CD1c-positive myeloid dendritic cell (primary cell): Measurements from ENCODE around the gene SAMD9.
"Not testable (repeated sequence)": the region's sequence is repeated elsewhere in the genome, so short reads cannot be mapped to it uniquely, and the experiment has no call there.

Experiments used
- DNase-seq: peaks from one replicate; pipeline ENCODE4 v3.0.0-alpha.2; 2016; ENCODE audit errors: extremely low spot score

Gene SAMD9

DNA sequence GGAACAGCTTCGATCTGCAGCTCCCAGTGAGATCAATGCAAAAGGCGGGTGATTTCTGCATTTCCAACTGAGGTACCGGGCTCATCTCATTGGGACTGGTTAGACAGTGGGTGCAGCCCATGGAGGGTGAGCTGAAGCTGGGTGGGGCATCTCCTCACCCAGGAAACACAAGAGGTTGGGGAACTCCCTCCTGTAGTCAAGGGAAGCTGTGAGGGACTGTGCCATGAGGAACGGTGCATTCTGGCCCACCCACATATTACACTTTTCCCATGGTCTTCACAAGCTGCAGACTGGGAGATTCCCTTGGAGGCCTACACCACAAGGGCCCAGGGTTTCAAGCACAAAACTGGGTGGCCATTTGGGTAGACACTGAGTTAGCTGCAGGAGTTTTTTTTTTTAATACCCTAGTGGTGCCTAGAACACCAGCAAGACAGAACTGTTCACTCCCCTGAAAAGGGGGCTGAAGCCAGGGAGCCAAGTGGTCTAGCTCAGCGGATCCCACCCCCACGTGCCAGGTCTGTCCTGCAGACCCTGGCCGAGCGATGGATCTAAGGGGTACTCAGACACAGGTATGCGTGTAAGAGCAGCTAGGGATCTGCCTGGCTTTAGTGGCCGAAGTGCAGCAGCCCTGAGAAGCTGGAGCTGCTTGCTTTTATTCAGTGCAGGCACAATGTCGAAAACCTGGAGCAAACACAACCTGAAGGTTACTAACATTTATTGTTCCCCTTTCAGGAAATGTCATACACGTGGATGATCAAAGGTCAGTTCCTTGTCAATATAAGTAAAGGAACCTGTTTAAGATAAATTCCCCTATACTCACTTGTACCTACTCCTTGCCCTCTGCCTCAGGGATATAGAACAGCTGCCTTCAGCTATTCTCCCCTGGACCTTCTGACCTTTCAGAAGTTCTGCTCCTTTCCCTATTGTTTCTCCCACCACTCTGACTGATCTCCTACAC is 3.1 kb upstream of the SAMD9 start:
- no peak for DNase-seq

DNA sequence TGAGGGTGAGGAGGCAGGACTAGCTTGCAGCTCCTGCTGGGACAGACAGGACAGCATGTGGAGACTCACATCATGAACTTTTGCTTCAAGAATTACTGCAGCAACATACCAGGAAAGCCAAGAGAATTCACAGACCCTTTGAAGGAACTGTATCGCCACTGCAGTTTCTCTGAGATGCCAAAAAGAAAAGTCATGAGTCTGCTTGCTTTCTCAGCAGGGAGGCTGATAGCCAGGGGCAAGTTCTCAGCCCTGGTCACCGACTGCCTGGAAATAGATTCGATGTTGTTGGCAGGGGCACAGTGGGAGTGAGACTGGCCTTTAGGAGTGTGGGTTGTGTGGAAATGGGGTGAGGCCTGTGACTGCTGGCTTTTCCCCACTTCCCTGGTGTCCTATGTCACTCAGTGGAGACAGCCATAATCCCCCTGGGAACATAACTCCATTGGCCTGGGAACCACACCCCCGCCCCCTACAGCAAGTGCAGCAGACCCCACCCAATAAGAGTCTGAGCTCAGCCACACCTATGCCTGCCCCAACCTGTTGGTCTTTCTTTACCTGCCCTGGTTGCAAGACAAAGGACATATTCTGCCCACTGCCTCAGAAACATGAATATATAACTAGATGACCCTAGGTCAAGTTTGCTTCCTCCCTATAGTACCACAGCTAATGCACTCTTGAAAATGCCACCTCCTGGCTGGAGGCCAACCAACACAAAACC is 1.6 kb upstream of the SAMD9 start:
- no peak for DNase-seq

DNA sequence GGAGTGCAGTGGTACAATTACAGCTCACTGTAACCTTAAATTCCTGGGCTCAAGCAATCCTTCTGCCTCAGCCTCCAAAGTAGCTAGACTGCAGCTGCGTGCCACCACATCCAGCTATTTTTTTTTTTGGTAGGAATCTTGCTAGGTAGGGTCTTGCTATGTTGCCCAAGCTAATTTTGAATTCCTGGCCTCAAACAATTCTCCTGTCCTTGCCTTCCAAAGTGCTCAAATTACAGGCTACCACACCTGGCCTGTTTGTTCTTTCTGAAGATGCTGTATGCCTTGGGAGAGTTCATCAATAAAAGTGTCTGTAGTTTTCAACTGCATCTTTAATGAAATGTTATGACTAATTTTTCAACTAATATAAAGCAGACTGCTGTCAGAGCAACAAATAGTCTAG is 452 bp downstream of the SAMD9 start:
- DNase-seq, result no peak

DNA sequence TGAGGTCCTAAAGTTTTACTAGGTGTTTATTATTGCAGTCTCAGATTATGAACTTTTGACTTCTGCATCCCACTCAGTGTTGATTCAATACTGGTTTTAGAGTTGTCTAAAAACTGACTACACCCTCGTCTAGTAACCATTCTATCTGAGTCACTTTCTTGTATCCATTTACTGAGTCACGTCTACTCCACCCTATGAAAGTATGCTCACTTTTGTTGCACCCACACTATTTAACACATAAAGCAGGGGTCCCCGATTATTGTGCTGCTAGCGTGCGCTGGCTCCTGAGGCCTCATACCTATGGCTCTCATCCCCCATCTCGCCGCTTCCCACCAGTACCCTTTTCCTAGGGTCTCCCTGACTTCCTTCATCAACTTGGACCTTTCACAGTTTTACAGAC is 2.0 kb downstream of the SAMD9 start:
- DNase-seq, result peak; percentile 35

DNA sequence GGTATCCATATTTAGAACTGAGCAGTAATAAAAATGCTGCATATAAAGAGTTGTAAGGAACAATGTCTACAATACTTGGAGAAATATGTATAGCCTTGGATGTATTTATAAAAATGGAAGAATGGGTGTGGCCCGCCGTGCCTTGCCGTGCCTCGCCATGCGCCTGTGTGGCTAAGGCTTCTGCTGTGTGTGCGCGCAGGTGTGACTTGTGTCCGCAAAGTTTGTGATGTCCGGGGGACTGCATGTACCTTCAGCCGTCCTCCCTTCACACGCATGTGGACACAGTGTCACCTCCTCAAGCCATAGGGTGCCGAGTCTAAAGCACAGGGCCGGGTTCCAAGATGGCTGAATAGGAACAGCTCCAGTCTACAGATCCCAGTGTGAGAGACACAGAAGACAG is 9.8 kb downstream of the SAMD9 start:
- DNase-seq, result no peak

DNA sequence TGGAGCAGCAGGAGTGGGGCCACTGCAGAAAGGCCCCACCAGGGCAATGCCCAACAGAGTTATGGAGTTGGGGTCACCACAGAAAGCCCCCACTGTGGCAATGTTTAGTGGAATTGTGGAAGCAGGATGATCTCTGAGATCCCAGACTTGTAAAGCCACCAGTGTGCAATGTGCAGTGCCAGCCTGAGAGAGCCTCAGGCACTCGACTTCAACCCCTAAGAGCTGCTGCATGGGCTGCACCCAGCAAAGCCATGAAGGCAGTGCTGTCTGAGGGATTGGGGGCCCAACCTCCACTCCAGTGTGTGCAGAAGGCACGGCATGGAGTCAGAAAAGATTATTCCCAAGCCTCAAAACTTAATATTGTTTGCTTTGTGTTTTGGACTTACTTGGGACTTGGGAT is 20.4 kb downstream of the SAMD9 start:
- no peak for DNase-seq

DNA sequence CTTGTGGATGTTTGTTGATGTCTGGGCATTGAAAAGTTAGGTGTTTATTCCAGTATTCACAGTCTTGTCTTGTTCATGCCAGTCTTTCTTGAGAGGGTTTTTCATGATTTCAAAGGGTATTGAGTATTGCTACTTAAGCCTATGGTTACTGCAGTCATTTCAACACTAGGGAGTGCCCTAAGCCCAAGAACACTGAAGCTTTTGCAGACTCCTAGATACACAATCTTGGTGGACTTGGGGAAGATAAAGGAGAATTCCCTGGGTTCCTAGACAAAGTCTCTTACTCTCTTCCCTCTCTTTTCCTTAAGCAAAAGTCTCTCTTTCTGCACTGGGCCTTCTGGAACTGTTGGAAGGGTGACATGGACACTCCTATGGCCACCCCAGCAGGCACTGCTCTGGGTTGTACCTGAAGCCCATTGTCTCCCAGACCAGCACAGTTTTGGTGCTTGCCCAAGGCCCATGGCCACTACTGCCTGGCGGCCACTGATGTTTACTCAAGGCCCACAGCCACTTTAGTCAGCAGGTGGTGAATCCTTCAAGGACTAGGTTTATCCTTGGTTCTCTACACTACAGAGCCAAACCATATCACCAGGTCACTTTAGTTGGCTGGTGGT is 24.9 kb downstream of the SAMD9 start:
- DNase-seq, result peak; percentile 47

DNA sequence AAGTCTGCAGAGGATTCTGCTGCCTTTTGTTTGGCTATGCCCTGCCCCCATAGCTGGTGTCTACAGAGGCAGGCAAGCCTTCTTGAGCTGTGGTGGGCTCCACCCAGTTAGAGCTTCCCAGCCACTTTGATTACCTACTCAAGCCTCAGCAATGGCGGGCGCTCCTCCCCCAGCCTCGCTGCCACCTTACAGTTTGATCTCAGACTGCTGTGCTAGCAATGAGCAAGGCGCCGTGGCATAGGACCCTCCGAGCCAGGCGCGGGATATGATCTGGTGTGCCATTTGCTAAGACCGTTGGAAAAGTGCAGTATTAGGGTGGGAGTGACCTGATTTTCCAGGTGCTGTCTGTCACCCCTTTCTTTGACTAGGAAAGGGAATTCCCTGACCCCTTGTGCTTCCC is 44.4 kb downstream of the SAMD9 start:
- DNase-seq, result not testable (repeated sequence)

DNA sequence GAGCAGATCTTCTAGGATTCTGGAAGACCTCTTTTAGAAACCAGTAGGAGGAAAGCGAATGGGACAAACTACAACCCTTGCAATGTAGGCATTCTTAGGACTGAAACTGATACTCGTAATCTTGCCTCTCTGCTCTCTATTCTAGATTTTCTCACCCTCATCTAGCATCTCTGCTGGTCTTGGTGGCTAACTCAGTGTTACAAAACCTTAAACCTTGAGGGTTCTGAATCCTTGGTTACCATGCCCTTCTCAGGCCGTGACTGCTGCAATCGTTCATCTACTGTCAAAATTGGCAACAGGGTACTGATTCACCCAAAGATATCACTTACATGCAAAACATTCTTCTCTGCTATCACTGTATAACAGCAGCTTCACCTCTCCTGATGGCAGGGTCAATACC is 55.2 kb downstream of the SAMD9 start:
- no peak for DNase-seq

DNA sequence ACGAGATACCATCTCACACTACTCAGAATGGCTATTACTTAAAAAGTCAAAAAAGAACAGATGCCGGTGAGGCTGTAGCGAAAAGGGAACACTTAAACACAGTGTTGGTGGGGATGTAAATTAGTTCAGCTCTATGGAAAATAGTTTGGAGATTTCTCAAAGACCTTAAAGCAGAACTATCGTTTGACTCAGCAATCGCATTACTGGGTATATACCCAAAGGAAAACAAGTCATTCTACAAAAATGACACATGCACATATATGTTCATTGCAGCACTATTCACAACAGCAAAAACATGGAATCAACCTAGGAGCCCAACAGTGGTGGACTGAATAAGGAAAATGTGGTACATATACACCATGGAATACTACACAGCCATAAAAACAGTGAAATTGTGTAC is 56.9 kb downstream of the SAMD9 start:
- DNase-seq, result no peak

DNA sequence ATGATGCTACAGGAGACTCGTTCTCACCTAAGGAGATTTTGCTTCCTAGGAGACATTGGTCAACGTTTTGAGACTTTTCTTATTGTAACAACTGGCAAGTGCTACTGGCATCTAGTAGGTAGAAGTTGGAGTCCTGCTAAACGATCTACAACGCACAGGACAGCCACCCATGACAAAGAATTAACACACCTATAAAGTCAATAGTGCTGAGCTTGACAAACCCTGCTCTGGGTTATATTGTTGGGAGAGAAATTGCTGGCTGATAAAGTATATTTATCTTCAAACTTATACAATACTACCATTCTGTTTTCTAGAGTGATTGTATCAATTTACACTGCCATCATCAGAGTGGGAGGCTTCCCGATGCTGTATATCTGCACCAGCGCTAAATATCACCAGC is 57.8 kb downstream of the SAMD9 start:
- DNase-seq, result no peak

DNA sequence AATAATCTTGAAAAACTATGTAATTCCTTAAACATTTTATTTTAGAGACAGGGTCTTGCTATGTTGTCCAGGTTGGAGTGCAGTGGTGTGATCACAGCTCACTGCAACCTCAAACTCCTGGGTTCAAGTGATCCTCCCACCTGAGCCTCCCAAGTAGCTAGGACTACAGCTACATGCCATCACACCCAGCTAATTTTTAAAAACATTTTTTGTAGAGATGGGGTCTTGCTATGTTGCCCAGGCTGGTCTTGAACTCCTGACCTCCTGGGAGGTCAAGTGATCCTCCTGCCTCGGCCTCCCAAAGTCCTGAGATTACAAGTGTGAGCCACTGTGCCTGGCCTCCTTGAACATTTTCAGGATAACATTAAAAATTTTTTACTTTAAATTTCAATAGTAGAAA is 61.2 kb downstream of the SAMD9 start:
- DNase-seq, result not testable (repeated sequence)

DNA sequence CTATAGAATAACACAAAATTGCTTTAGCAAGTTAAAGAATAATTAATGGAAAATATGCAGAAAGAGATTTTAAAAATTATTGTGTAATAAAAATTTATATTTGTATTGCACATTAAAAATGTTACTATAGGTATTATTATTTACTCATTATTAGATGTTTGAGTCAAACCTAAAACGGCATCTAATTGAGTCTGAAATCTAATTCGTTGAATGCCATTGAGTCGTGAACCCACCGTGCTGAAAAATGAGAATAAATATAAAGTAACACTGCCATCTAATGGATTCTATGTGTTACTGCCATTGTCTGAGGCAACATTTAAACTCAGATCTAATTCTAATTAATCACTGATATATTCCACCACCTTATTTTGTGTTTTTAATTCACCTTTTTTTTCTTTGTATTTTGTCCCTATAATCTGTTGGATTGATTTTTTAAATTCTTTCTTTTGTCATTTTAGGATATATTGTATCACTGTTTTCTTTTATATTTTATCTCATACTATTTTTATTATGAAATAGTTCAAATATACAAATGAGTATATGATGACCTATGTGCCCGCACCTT is 62.2 kb downstream of the SAMD9 start:
- peak; percentile 70 for DNase-seq

DNA sequence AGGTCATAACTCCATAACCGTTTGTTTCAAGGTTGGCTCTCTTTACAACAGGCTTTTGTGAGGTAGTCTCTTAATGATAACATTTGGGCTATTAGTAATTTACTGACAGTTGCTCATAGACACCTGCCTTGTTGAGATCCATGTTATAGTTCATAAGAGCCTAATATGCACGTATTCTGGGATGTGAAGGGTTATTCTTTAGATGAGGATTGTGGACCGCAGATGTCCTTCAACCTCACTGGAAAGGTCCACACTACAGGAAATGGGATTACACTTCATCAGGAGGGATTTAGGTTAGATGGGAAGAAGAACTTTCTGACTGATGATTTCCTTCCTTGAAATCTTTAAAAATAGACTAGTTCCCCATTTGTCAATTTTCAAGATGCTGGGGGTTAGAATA is 62.8 kb downstream of the SAMD9 start:
- DNase-seq, result no peak

DNA sequence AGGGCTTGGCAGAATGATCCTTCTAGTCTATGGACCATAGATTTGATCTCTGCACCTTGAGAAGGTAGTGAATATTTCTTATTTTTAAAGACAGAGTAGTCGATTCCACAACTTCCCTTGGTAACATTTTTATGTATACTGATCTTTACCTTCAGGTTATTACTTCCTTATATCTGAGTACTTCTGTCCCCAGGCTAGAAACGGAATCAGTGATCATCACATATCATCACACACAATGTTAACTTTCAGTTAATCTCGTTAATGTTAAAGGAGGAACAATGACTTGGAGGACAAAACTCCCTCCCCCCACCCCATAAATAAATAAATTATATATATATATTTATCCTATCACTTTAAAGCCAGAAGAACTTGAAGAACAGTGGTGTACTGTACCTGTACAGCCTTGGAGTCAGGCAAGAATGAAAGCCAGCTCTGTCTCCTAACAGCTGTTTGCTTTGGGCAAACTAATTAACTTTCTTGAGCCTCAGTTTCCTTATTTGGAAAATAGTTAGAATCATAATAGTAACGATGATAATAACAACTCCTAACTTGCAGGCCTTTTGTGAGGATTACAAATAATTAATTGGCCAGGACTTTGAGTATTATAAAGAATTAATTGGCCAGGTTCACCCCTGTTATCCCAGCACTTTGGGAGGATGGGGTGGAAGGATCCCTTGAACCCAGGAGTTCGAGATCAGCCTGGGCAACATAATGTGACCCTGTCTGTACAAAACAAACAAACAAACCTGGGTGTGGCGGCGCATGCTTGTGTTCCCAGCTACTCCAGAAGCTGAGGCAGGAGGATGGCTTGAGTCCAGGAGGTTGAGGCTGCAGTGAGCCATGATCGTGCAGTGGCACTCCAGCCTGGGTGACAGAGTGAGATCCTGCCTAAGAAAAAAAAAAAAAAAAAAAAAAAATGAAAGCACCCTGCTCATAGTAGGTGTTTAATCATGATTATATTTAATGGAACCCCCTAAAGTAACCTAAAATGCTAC is 63.5 kb downstream of the SAMD9 start:
- peak; percentile 9 for DNase-seq

DNA sequence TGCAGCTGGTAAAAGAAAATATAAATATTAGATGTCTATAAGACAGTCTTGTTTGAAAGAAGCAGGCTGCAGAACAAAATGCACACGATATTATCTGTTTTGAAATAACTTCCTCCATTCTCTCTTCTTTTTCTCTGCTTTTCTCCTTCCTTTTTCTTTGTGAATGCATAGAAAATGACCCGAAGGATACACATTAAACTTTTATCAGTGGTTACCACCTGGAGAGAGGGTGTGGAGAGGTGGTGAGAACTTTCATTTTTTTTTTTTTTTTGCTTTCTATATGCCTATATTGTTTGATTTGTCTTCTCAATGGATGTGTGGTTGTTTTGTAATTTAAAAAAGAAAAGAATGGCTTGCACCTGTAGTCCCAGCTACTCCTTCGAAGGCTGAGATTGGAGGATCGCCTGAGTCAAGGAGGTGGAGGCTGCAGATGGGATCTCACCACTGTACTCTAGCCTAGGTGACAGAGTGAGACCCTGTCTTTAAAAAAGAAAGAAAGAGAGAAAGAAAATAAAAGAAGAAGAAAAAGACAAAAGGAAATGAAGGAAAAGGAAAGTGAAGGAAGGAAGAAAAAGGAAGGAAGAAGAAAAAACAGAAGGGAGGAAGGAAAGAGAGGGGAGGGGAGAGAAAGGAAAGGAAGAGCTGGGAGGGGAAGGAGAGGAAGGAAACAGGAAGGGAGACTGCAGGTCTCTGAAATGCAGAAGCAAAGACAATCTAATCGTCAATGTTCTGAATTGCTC is 64.4 kb downstream of the SAMD9 start:
- no peak for DNase-seq

DNA sequence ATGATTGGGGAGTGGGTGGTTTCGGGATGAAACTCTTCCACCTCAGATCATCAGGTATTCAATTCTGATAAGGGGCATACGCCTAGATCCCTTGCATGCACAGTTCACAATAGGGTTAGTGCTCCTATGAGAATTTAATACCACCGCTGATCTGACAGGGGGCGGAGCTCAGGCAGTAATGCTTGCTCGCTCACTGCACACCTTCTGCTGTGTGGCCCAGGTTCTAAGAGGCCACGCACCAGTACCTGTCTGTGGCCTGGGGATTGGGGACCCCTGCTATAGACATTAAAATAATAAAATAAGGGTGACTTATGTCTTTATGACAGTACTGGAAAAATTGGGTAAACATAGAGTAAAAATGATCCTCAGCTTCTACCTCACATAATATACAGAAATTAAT is 66.1 kb downstream of the SAMD9 start:
- no peak for DNase-seq
